H1 (cell line): Measurements from ENCODE around the gene ADSS1. TPM values are rescaled to one million over a fixed set of nuclear protein-coding genes. Genes with fewer than 3 reads are reported as not detected.

Experiments
- BCL11A ChIP-seq, 2 experiments: IDR thresholded peaks; one replicate each; pipeline ENCODE4 v1.6.1; 2011; ENCODE audit warnings: low read depth in 2 of 2, low read length in 2 of 2, mild to moderate bottlenecking in 2 of 2
- CBX5 ChIP-seq: fragments of 300-800, 300-1000 bp; sonication (generic); IDR thresholded peaks from 2 replicates; pipeline ENCODE4 v1.7.1; 2016; ENCODE audit warnings: antibody characterized with exemption, low read length, low read depth
- FOSL1 ChIP-seq: IDR thresholded peaks from 2 replicates; pipeline ENCODE4 v1.6.1; 2011; ENCODE audit warnings: mild to moderate bottlenecking, low read depth, low read length, moderate library complexity; ENCODE audit not compliant: insufficient read depth
- JUN ChIP-seq: IDR thresholded peaks from 2 replicates; pipeline ENCODE4 v1.6.1; 2011; ENCODE audit warnings: low read depth, mild to moderate bottlenecking, improper control_type of control experiment, low read length
- KDM5A ChIP-seq: fragments of 200-600 bp; IDR thresholded peaks from 2 replicates; pipeline ENCODE4 v1.7.1; 2012; ENCODE audit warnings: mild to moderate bottlenecking, low read length, inconsistent platforms, mixed read lengths
- POLR2A ChIP-seq, 2 experiments: IDR thresholded peaks; 1 replicate in 1 of 2; 2 replicates in 1 of 2; pipeline ENCODE4 v1.6.1; 2011; ENCODE audit warnings: low read depth in 2 of 2, low read length in 2 of 2, mild to moderate bottlenecking in 2 of 2; ENCODE audit errors: control extremely low read depth in 1 of 2
- POU5F1 ChIP-seq: IDR thresholded peaks from 2 replicates; pipeline ENCODE4 v1.6.1; 2011; ENCODE audit warnings: low read depth, mild to moderate bottlenecking, low read length, moderate library complexity
- RNF2 ChIP-seq: fragments of 200-900, 300-1000 bp; sonication (generic); IDR thresholded peaks from 2 replicates; pipeline ENCODE4 v1.7.1; 2016; ENCODE audit warnings: borderline replicate concordance, low read depth, mild to moderate bottlenecking, antibody characterized with exemption, low read length; ENCODE audit not compliant: poor library complexity, severe bottlenecking; ENCODE audit errors: missing control alignments
- SAP30 ChIP-seq: fragments of 300-600 bp; sonication (generic); IDR thresholded peaks from 2 replicates; pipeline ENCODE4 v1.7.1; 2012; ENCODE audit warnings: low read length, moderate library complexity, mild to moderate bottlenecking, inconsistent platforms; ENCODE audit not compliant: insufficient read depth, insufficient replicate concordance
- polyA plus RNA-seq, 7 experiments: library from polyadenylated mRNA; depleted of rRNA in 3 of 7; stranded (reverse) in 5 of 7; unstranded in 2 of 7; fragments of >200 nt in 5 of 7; fragments of 200-250 nt in 2 of 7; gene quantifications; 1 replicate in 5 of 7; 2 replicates in 1 of 7; 4 replicates in 1 of 7; pipeline versions ENCODE4 v1.2.1 to v1.2.3, GENCODE V29; 2011 to 2013; ENCODE audit warnings: missing spikeins in 2 of 7, mixed read lengths in 2 of 7
- total RNA-seq: library from RNA; stranded (reverse); fragmentation: NEBNext Ultra II Directional; extraction: Animal tissue kit (Norgen Biotek cat#: 25700); gene quantifications from 2 replicates; pipeline ENCODE4 v1.2.1, GENCODE V29; 2021

ADSS1 gene
- total and polyA plus RNA-seq, 2 of the 8 experiments (the other 6 are each of a cell fraction or from before 2014, with no cell fraction given), result 7.1 to 7.9 TPM

- TF ChIP-seq FOSL1 (no peak), KDM5A (no peak), RNF2 (no peak), POLR2A (IDR thresholded peaks at IDR 0.05; ENCODE audit: control extremely low read depth in 1 of 2, low read depth in 2 of 2, low read length in 2 of 2) (no peak), POU5F1 (no peak), CBX5 (no peak), SAP30 (no peak), JUN (no peak), BCL11A (IDR thresholded peaks at IDR 0.05; ENCODE audit: low read depth in 2 of 2, low read length in 2 of 2) (no peak)
Observed at GRCh38 chr14:104692939-104693315, 31.1 kb upstream of the ADSS1 start (continued).
